Left lung (tissue), 10 donors: Measurements from ENCODE around the gene SNRPF. TPM values are rescaled to one million over a fixed set of nuclear protein-coding genes. Genes with fewer than 3 reads are reported as not detected.
A peak's percentile ranks its signal among the peaks of the same experiment; 100 is the strongest.

Experiments
- ATAC-seq: fragments of 200-7000 bp; cut with Tn5 transposase; one replicate; pipeline ENCODE4 v1.9.1; 2020; ENCODE audit warnings: moderate library complexity
- DNase-seq, 4 donors: peaks; one replicate each; pipeline ENCODE4 v3.0.0-alpha.2; 2013 to 2020
- H3K27ac ChIP-seq, 2 donors: fragments of 200-600 bp; sonication (generic) in 1 of 2; one replicate each; pipeline versions ENCODE4 v1.5.0 to v1.8.0; 2020 to 2021
- H3K27me3 ChIP-seq, 2 donors: fragments of 200-600 bp; sonication (generic) in 1 of 2; one replicate each; pipeline versions ENCODE4 v1.5.0 to v1.8.0; 2020 to 2021
- H3K36me3 ChIP-seq, 2 donors: fragments of 200-600 bp; sonication (generic) in 1 of 2; one replicate each; pipeline versions ENCODE4 v1.5.0 to v1.8.0; 2020 to 2021
- H3K4me1 ChIP-seq, 2 donors: fragments of 200-600 bp; one replicate each; pipeline ENCODE4 v1.8.0; 2021
- H3K4me3 ChIP-seq, 2 donors: fragments of 200-600 bp; sonication (generic) in 1 of 2; one replicate each; pipeline versions ENCODE4 v1.5.0 to v1.8.0; 2020 to 2021; ENCODE audit warnings: mild to moderate bottlenecking in 1 of 2
- H3K9me3 ChIP-seq, 2 donors: fragments of 200-600 bp; sonication (generic) in 1 of 2; one replicate each; pipeline versions ENCODE4 v1.5.0 to v1.8.0; 2020 to 2021
- CTCF ChIP-seq, 2 donors: fragments of 200-600 bp; sonication (generic) in 1 of 2; IDR thresholded peaks; one replicate each; pipeline versions ENCODE4 v1.5.0 to v1.8.0; 2021; ENCODE audit warnings: antibody characterized with exemption in 2 of 2
- intact Hi-C, 2 donors: fragments of 100-400 bp; cut with DNase I; formaldehyde crosslinking; loops; one replicate each; pipeline versions ENCODE4 v1.11.2 to v1.14.2; 2022
- polyA plus RNA-seq, 6 donors: library from polyadenylated mRNA; unstranded; fragments of 120-200 nt; gene quantifications; one replicate each; pipeline ENCODE4 v1.2.1, GENCODE V29; 2013; ENCODE audit not compliant: insufficient read length in 6 of 6
- total RNA-seq, 2 donors: library from RNA; stranded (reverse); fragmentation: NEBNext Ultra II Directional; extraction: Animal tissue kit (Norgen Biotek cat#: 25700); gene quantifications; one replicate each; pipeline ENCODE4 v1.2.1, GENCODE V29; 2021
- donor health status: DM: no; HTN: yes; CAD: no.
- donor health status: DM: no; HTN: no; CAD: no.

Gene SNRPF
- total and polyA plus RNA-seq, 8 donors: 16.4 to 94.5 (median 86.1) TPM

GRCh38 chr12:95848575-95849388 lies 10.0 kb upstream of the SNRPF start:
- no peak overlapping the region for H3K4me3 ChIP-seq
- peak in 1 of 2 donors; percentile 20 for TF ChIP-seq CTCF (IDR thresholded peaks at IDR 0.05)
- H3K27ac ChIP-seq: peak overlapping the region; percentile 64 to 79
- H3K36me3 ChIP-seq: no peaks in the 10 kb centered on the region
- H3K4me1 ChIP-seq: no peaks in the 10 kb centered on the region
- ATAC-seq (peak; percentile 89), DNase-seq (peak in 1 of 4 donors; percentile 68)
- intact Hi-C loops: no loop called here
- H3K27me3 ChIP-seq: no peaks in the 10 kb centered on the region
- no peaks in the 10 kb centered on the region for H3K9me3 ChIP-seq

- H3K36me3 ChIP-seq: no peaks in the 10 kb centered on the region
- intact Hi-C loops: no loop called here
- H3K4me1 ChIP-seq: no peaks in the 10 kb centered on the region
- ATAC-seq (no peak), DNase-seq (no peak)
- peaks cover 0 to 17% of the 10 kb centered on the region in 2 donors for H3K27me3 ChIP-seq
- H3K27ac ChIP-seq: no peak overlapping the region
- no peaks in the 10 kb centered on the region for H3K9me3 ChIP-seq
- no peak for TF ChIP-seq CTCF (IDR thresholded peaks at IDR 0.05)
- H3K4me3 ChIP-seq: no peak overlapping the region
Observed at GRCh38 chr12:95851606-95852005, 7.1 kb upstream of the SNRPF start.

GRCh38 chr12:95852133-95852532 lies 6.6 kb upstream of the SNRPF start:
- intact Hi-C loops: no loop called here
- ATAC-seq (no peak), DNase-seq (no peak)
- H3K27me3 ChIP-seq: peaks cover 0 to 17% of the 10 kb centered on the region in 2 donors
- H3K4me3 ChIP-seq: no peak overlapping the region
- no peak overlapping the region for H3K27ac ChIP-seq
- H3K36me3 ChIP-seq: no peaks in the 10 kb centered on the region
- no peak for TF ChIP-seq CTCF (IDR thresholded peaks at IDR 0.05)
- H3K9me3 ChIP-seq: no peaks in the 10 kb centered on the region
- H3K4me1 ChIP-seq: no peaks in the 10 kb centered on the region

- no peak for ATAC-seq
- H3K4me3 ChIP-seq: no peak overlapping the region
- intact Hi-C loops: no loop called here
Observed at GRCh38 chr12:95857156-95857555, 1.6 kb upstream of the SNRPF start.

More at GRCh38 chr12:95857156-95857555, 1.6 kb upstream of the SNRPF start:
- Histone ChIP-seq H3K4me1 (peaks cover 13 to 26% of the 10 kb centered on the region in 2 donors), H3K9me3 (no peaks in the 10 kb centered on the region), H3K27ac (no peak overlapping the region), H3K27me3 (peaks cover 0 to 17% of the 10 kb centered on the region in 2 donors), H3K36me3 (peaks cover 0 to 13% of the 10 kb centered on the region in 2 donors)
- no peak for TF ChIP-seq CTCF (IDR thresholded peaks at IDR 0.05)
- no peak for DNase-seq
